ENCODE data around the gene ASS1. TPM values are rescaled to one million over a fixed set of nuclear protein-coding genes. Genes with fewer than 3 reads are reported as not detected.
A peak's percentile ranks its signal among the peaks of the same experiment; 100 is the strongest.

ASS1 gene
- total RNA-seq, 6 donors from 2014 or later, result 31.4 to 104 (median 66.3) TPM

DNA sequence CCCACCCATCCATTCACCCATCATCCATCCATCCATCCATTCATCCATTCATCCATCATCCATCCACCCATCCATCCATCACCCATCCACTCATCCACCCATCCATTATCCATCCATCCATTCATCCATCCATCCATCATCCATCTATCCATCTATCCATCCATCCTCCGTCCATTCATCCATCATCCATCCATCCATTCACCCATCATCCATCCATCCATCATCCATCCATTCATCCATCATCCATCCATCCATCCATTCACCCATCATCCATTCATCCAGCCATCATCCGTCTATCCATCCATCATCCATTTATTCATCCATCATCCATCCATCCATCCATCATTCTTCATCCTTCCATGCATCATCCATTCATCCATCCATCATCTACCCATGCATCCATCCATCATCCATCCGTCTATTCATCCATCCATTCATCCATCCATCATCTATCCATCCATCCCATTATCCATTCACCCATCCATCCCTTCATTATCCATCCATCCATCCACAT lies 10.1 kb downstream of the ASS1 start:
- WGBS, 2 donors, result 61 to 71% methylated on average over 3 of the region's 3 CpGs
- H3K36me3 ChIP-seq, result peaks cover 0 to 4% (median 0%) of the 10 kb centered on the region in 4 donors
- H3K4me3 ChIP-seq, result no peak overlapping the region
- H3K9me3 ChIP-seq, result no peaks in the 10 kb centered on the region
- no peak overlapping the region for H3K27ac ChIP-seq
- ATAC-seq (ENCODE audit: low FRiP score in 2 of 2) (no peak), DNase-seq (no peak)
- no peak for TF ChIP-seq POLR2A (IDR thresholded peaks at IDR 0.05)
- H3K4me1 ChIP-seq, result peaks cover 23 to 34% (median 29%) of the 10 kb centered on the region in 4 donors
- H3K27me3 ChIP-seq, result no peaks in the 10 kb centered on the region

DNA sequence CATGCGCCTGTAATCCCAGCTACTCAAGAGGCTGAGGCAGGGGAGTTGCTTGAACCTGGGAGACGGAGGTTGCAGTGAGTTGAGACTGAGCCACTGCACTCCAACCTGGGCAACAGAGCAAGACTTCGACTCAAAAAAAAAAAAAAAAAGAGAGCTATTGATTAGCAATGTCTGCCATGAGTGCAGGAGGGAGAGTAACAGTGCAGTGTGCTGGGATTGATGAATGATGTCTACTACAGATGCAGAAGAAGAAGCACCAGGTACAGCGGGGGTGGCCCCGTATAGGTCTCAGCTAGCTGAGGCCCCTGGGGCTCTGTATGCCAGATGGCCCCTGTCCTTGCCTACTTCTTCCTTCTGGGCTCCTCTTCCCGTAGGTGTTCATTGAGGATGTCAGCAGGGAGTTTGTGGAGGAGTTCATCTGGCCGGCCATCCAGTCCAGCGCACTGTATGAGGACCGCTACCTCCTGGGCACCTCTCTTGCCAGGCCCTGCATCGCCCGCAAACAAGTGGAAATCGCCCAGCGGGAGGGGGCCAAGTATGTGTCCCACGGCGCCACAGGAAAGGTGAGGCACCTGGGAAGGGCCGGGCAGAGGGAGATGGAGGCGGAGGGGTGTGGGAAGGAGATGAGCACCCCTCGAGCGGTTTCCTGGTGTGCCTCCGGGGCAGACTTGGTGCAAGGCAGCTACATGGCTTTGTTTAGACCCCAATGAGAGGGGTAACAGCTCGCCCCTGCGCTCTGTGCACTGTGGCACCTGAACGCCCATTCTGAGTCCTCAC lies 13.5 kb downstream of the ASS1 start:
- DNase-seq (peak in 1 of 2 donors; percentile 47), ATAC-seq (ENCODE audit: low FRiP score in 2 of 2) (no peak)
- no peaks in the 10 kb centered on the region for H3K27me3 ChIP-seq

DNA sequence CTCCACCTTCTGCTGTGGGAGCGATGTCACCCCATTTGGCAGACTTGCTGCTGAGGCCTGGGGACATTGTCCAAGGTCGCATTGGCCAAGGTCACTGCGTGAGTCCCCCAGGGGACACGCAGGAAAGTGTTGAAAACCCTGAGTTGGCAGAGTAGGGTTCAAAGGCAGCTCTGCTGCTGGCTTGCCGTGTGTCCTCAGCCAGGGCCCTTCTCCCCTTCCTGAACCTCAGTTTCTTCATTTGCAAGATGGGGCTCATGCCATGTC lies 14.0 kb downstream of the ASS1 start:
- Histone ChIP-seq H3K36me3 (peaks cover 0 to 9% (median 3%) of the 10 kb centered on the region in 4 donors), H3K27me3 (no peaks in the 10 kb centered on the region), H3K27ac (peak overlapping the region in 2 of 4 donors; percentile 61 to 73), H3K4me1 (peaks cover 0 to 8% (median 1%) of the 10 kb centered on the region in 4 donors), H3K4me3 (no peak overlapping the region), H3K9me3 (no peaks in the 10 kb centered on the region)
- DNase-seq, result no peak
- TF ChIP-seq POLR2A (IDR thresholded peaks at IDR 0.05) (no peak), EP300 (IDR thresholded peaks at IDR 0.05) (no peak), POLR2AphosphoS5 (IDR thresholded peaks at IDR 0.05) (no peak)
- TF ChIP-seq, protein P1, sequence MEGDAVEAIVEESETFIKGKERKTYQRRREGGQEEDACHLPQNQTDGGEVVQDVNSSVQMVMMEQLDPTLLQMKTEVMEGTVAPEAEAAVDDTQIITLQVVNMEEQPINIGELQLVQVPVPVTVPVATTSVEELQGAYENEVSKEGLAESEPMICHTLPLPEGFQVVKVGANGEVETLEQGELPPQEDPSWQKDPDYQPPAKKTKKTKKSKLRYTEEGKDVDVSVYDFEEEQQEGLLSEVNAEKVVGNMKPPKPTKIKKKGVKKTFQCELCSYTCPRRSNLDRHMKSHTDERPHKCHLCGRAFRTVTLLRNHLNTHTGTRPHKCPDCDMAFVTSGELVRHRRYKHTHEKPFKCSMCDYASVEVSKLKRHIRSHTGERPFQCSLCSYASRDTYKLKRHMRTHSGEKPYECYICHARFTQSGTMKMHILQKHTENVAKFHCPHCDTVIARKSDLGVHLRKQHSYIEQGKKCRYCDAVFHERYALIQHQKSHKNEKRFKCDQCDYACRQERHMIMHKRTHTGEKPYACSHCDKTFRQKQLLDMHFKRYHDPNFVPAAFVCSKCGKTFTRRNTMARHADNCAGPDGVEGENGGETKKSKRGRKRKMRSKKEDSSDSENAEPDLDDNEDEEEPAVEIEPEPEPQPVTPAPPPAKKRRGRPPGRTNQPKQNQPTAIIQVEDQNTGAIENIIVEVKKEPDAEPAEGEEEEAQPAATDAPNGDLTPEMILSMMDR (IDR thresholded peaks at IDR 0.05), result no peak
- WGBS, 2 donors, result 94 to 100% methylated on average over 4 to 5 of the region's 5 CpGs
- ATAC-seq (ENCODE audit: low FRiP score in 2 of 2), result no peak

More for the DNA sequence above, 13.5 kb downstream of the ASS1 start:
- peaks cover 0 to 9% (median 3%) of the 10 kb centered on the region in 4 donors for H3K36me3 ChIP-seq
- H3K9me3 ChIP-seq, result no peaks in the 10 kb centered on the region
- no peak overlapping the region for H3K4me3 ChIP-seq
- TF ChIP-seq EP300 (IDR thresholded peaks at IDR 0.05) (no peak), POLR2A (IDR thresholded peaks at IDR 0.05) (no peak), POLR2AphosphoS5 (IDR thresholded peaks at IDR 0.05) (no peak)
- TF ChIP-seq, protein P1 (IDR thresholded peaks at IDR 0.05), result no peak
- H3K4me1 ChIP-seq, result peaks cover 0 to 12% (median 7%) of the 10 kb centered on the region in 4 donors
- WGBS, 2 donors, result 89 to 95% methylated on average over 18 to 23 of the region's 23 CpGs
- peak overlapping the region in 2 of 4 donors; percentile 61 to 73 for H3K27ac ChIP-seq

DNA sequence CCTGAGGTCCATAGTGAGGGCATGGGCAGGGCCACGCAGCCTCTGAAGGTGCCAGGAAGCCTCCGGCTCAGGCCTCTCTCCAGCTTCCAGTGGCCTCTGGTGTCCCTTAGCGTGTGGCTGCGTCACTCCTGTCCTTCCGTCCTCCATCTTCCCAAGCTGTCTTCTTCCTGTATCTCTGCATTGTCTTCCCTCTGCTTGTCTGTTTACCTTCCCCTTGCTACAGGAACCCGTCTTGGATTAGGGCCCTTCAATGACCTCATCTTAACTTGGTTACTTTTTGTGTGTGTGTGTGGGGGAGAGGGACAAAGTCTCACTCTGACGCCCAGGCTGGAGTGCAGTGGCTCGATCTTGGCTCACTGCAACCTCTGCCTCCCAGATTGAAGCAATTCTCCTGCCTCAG lies 14.4 kb downstream of the ASS1 start:
- Histone ChIP-seq H3K9me3 (no peaks in the 10 kb centered on the region), H3K27ac (peak overlapping the region; percentile 12 to 73 (median 40)), H3K36me3 (peaks cover 0 to 12% (median 5%) of the 10 kb centered on the region in 4 donors), H3K4me1 (peaks cover 0 to 8% (median 0%) of the 10 kb centered on the region in 4 donors), H3K4me3 (no peak overlapping the region), H3K27me3 (no peaks in the 10 kb centered on the region)
- ATAC-seq (ENCODE audit: low FRiP score in 2 of 2) (no peak), DNase-seq (no peak)
- TF ChIP-seq POLR2AphosphoS5 (IDR thresholded peaks at IDR 0.05) (peak; percentile 50 to 52), EP300 (IDR thresholded peaks at IDR 0.05) (peak in 2 of 4 donors; percentile 23 to 55)
- TF ChIP-seq, protein P1 (IDR thresholded peaks at IDR 0.05), result no peak
- WGBS, 2 donors, result 58 to 70% methylated on average over 8 of the region's 8 CpGs

DNA sequence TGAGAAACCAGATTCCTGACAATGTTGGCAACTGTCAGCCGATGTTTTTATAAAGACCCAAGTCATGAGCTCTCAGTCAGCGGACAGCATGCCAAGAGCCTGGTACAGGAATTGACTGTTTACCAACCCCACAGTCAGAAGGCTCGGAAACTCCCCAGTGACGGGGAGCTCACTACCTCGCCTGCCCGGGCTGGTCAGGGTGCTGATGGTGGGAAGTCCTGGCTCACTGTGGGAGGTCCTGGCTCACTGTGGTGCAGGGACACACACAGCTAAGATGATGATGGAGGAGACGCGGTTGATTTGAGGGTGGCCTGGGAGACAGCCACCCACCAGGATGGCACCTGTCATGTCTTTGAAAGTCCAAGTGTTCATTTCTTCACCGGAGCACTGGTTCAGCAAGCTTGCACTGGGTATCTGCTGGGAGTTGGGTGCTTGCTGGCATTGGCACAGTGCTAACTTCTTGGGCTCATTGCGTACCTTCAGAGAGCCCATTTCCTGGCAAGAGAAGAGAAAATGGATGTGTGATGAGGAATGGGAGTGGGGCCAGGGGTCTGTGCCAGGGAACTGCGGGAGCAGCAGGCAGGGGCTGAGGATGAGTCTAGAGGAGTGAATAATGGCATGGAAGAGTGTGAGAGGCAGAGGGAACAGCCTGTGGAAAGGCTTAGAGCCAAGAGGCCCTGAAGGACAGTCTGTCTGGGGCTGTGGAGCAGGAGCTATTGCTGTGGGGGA lies 15.3 kb downstream of the ASS1 start:
- peaks cover 0 to 8% (median 0%) of the 10 kb centered on the region in 4 donors for H3K4me1 ChIP-seq
- peaks cover 0 to 16% (median 9%) of the 10 kb centered on the region in 4 donors for H3K36me3 ChIP-seq
- H3K27ac ChIP-seq, result peak overlapping the region in 3 of 4 donors; percentile 18 to 71 (median 61)
- no peak overlapping the region for H3K4me3 ChIP-seq
- WGBS, 2 donors, result 74 to 80% methylated on average over 8 to 11 of the region's 11 CpGs
- ATAC-seq (ENCODE audit: low FRiP score in 2 of 2), result no peak
- no peaks in the 10 kb centered on the region for H3K9me3 ChIP-seq
- H3K27me3 ChIP-seq, result no peaks in the 10 kb centered on the region
- DNase-seq, result no peak
- TF ChIP-seq POLR2A (IDR thresholded peaks at IDR 0.05) (no peak), EP300 (IDR thresholded peaks at IDR 0.05) (no peak), POLR2AphosphoS5 (IDR thresholded peaks at IDR 0.05) (peak in 1 of 2 donors; percentile 9)
- TF ChIP-seq, protein P1 (IDR thresholded peaks at IDR 0.05), result no peak
